Fibroblast of the aortic adventitia (primary cell): ENCODE measurements around the gene PTPRC. TPM values are rescaled to one million over a fixed set of nuclear protein-coding genes. Genes with fewer than 3 reads are reported as not detected.

Source experiments
- DNase-seq: peaks from one replicate; pipeline ENCODE4 v3.0.0-alpha.2; 2010; ENCODE audit warnings: low read depth
- H3K4me3 ChIP-seq: 2 replicates; pipeline ENCODE4 v1.5.1; 2011; ENCODE audit warnings: low read depth, mild to moderate bottlenecking, control low read depth, low read length, moderate library complexity
- total RNA-seq: library from RNA; depleted of rRNA; stranded (reverse); fragments of >200 nt; gene quantifications from 2 replicates; pipeline ENCODE4 v1.2.3, GENCODE V29; 2012; ENCODE audit warnings: low replicate concordance
- TF ChIP-seq, protein P1 (sequence below): IDR thresholded peaks from 2 replicates; pipeline ENCODE4 v1.5.1; 2011; ENCODE audit warnings: mild to moderate bottlenecking, low read length, control low read depth, inconsistent platforms; ENCODE audit not compliant: insufficient read depth

Gene PTPRC
- total RNA-seq, 1 donor, result 0.09 TPM

DNA sequence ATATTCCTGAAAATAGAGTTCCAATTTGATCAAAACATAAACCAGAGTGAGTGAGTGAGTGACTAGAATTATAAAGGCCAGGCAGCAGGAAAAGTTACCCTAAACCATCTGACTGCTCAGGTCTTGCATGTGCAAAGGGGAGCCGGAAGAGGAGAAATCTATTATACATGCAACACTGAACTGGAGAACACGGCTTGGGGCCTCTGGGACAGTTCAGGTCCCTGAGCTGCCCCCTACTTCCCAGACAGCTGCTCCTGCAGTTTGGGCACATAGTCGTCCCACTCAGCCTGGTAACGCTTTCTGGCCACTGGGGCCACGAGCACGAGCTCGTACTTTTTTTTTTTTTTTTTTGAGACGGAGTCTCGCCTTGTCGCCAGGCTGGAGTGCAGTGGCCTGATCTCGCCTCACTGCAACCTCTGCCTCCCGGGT is 40.1 kb downstream of the PTPRC start:
- H3K4me3 ChIP-seq, result no peak overlapping the region
- no peak for DNase-seq
- TF ChIP-seq, protein P1, sequence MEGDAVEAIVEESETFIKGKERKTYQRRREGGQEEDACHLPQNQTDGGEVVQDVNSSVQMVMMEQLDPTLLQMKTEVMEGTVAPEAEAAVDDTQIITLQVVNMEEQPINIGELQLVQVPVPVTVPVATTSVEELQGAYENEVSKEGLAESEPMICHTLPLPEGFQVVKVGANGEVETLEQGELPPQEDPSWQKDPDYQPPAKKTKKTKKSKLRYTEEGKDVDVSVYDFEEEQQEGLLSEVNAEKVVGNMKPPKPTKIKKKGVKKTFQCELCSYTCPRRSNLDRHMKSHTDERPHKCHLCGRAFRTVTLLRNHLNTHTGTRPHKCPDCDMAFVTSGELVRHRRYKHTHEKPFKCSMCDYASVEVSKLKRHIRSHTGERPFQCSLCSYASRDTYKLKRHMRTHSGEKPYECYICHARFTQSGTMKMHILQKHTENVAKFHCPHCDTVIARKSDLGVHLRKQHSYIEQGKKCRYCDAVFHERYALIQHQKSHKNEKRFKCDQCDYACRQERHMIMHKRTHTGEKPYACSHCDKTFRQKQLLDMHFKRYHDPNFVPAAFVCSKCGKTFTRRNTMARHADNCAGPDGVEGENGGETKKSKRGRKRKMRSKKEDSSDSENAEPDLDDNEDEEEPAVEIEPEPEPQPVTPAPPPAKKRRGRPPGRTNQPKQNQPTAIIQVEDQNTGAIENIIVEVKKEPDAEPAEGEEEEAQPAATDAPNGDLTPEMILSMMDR, result no peak

DNA sequence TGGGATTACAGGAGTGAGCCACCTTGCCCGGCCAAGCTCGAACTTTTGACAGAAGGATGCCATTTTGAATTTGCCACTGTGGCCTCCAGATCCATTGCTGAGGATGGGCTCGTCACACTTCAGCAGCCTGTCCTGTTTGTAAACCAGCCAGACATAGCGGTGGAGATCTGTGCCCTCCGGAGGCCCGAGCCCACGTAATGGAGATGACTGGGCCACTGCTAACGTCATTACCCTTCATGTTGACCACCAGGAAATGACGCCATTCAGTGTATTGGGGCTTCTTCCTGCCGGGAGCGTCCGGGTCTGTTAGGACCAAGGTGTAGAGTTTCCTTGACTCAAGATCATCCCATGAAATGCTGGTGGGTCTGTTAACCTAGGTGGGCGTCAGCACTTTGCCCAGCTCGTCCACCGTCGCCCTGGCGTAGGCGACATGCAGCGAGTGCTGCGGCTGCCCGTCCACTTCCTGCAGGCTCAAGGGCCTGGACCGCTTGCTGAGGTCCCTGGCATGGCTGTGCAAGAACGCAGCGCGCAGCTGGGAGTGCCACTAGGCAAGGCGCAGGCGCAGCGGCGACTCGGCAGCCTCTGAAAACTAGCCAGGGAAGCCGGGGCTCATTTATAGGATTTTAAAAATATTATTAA is 40.8 kb downstream of the PTPRC start:
- H3K4me3 ChIP-seq, result no peak overlapping the region
- TF ChIP-seq, protein P1, result no peak
- no peak for DNase-seq

DNA sequence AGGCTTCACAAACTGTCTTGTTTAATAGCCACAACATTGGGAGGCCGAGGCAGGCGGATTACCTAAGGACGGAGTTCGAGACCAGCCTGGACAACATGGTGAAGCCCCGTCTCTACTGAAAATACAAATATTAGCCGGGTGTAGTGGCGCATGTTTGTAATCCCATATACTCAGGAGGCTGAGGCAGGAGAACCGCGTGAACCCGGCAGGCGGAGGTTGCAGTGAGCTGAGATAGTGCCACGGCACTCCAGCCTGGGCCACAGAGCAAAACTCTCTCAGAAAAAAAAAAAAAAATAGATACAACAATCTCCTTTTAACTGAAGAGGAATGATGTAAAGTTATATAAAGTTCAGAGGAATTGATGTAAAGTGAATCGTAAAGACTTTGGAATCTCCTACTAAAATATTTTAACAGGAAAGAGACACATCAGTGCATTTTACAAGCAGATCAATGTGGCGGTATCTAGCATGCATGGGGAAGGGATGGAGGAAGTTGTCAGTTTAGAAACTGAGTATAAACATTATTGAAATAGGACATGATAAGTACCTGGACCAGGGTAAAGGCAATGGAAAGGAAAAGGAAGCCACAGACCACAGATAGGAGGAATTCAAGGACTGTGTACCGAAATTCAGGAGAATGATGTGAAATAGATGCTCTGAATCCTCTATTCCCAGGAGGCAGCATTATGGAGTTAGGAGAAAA is 41.5 kb downstream of the PTPRC start:
- DNase-seq, result no peak
- H3K4me3 ChIP-seq, result no peak overlapping the region
- TF ChIP-seq, protein P1, result no peak

DNA sequence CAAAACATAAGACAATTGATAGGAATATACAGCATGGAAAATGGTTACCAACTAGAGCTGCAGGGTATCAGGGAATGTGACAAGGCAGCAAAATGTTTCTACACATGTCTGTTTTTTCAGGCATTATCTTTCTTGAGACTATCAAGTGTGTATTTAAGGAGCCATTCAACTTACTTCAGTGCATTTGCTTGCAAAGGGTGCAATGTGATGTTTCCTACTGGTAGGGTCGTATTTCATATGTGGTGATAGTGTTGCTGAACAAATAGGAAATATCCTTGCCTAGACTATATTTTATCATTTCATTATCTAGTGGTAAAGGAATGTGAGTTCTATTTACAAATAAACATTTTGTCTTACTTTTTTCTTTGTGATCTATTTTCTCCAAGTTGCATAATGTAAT is 42.4 kb downstream of the PTPRC start:
- no peak overlapping the region for H3K4me3 ChIP-seq
- TF ChIP-seq, protein P1, result no peak
- no peak for DNase-seq

DNA sequence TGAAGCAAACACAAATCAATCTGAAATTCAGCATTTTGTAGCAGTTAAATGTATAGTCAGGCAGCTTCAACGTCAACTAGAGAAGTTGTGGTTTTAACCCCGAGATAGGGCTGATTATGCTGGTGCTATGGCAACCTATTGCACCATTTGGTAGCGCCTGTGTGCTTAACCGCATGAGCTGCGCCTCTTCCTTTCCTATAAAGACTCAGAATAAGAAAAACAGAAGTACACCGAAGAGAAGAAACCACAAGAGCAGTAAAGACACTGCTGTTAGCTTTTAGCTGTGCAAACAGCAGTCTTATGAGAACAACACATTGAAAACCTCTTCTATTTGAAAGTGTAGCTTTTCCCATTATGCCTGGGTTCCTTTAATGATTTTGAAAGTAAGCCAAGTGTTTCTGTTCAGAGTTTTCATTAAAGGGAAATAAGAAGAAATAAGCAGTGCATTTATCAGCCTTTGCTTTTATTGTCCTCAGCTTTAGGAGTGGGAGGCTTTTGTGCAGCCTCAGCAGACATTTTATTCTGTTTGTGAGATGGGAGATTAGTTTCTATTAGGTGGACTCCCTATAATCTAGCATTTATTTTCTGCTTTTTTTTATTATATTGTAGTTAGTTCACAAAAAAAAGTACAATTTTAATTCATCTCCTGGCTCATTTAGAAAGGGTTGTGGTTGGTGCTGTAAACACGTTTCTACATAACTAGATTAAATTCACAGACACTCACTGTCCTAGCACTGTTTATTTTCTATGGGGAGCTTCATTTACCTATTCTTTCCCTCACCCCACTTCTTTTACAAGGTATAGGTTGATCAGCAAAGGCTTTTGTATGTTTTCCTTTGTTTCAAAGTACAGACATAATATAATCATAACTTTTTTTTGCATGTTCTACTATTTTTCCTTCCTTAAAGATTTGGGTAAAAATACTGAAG is 43.3 kb downstream of the PTPRC start:
- TF ChIP-seq, protein P1, result no peak
- no peak overlapping the region for H3K4me3 ChIP-seq
- DNase-seq, result peak; percentile 89

DNA sequence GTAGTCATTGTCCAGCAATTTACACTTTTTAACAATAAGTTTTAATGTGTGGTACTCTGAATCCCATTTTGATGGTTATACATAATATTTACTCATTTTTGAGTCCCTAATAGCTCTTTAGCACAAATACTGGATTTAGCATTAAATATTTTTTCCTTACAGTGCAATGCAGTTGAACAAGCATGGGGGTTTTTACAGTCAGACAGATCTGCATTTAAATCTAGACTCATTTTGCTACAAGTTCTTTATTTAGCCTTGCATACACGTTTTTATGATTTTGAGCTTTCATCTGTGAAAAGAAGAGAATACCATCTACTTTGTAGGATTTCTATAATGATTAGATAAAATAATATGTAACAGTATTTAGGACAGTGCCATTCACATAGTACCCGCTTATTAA is 44.0 kb downstream of the PTPRC start:
- H3K4me3 ChIP-seq, result no peak overlapping the region
- TF ChIP-seq, protein P1, result no peak

More for the DNA sequence above, 44.0 kb downstream of the PTPRC start:
- no peak for DNase-seq
